OCI-LY7 (cell line): Measurements from ENCODE around the gene KIF26A. TPM values are rescaled to one million over a fixed set of nuclear protein-coding genes. Genes with fewer than 3 reads are reported as not detected.

Source experiments
- BruUV-seq: library from RNA; stranded (reverse); fragments of 400-500 nt; replicated peaks from 2 replicates; lab custom pipeline; 2021; lab: Mats Ljungman, UMichigan
- CTCF ChIA-PET: fragments of 300-600 bp; sonication (Branson Sonifier 250); formaldehyde crosslinking; loops from one replicate; lab custom pipeline; 2022; ENCODE audit warnings: antibody characterized with exemption; ENCODE audit not compliant: unreplicated experiment; lab: Charles Lee
- POLR2A ChIA-PET: fragments of 300-600 bp; sonication (Branson Sonifier 250); formaldehyde crosslinking; loops from one replicate; lab custom pipeline; 2022; ENCODE audit warnings: antibody characterized with exemption; lab: Charles Lee
- DNase-seq: peaks from one replicate; pipeline ENCODE4 v3.0.0-alpha.2; 2015; ENCODE audit warnings: low spot score
- H2AFZ ChIP-seq: fragments of 200-600 bp; sonication (generic), shearing (Covaris generic); 2 replicates; pipeline ENCODE4 v1.6.1; 2014; ENCODE audit warnings: mild to moderate bottlenecking, antibody characterized with exemption, low read length, moderate library complexity
- H3K27ac ChIP-seq: fragments of 200-600 bp; sonication (generic); 2 replicates; pipeline ENCODE4 v1.5.1; 2014; ENCODE audit warnings: mixed run types, low read depth, mild to moderate bottlenecking, moderate library complexity, low read length, inconsistent platforms; ENCODE audit not compliant: poor library complexity, severe bottlenecking
- H3K36me3 ChIP-seq: fragments of 200-600 bp; sonication (generic); 2 replicates; pipeline ENCODE4 v1.6.1; 2014; ENCODE audit warnings: mild to moderate bottlenecking, antibody characterized with exemption, low read length, moderate library complexity, mixed read lengths; ENCODE audit not compliant: insufficient read depth
- H3K4me1 ChIP-seq: fragments of 200-600 bp; sonication (generic); 2 replicates; pipeline ENCODE4 v1.5.1; 2014; ENCODE audit warnings: mild to moderate bottlenecking, low read length; ENCODE audit not compliant: insufficient read depth, poor library complexity, severe bottlenecking
- H3K4me2 ChIP-seq: fragments of 200-600 bp; sonication (generic); 2 replicates; pipeline ENCODE4 v1.6.1; 2014; ENCODE audit warnings: mild to moderate bottlenecking, low read length
- H3K4me3 ChIP-seq: fragments of 200-600 bp; sonication (generic); 2 replicates; pipeline ENCODE4 v1.5.1; 2014; ENCODE audit warnings: mild to moderate bottlenecking, low read depth, low read length; ENCODE audit not compliant: poor library complexity, severe bottlenecking
- H3K79me2 ChIP-seq: fragments of 200-600 bp; sonication (generic); 2 replicates; pipeline ENCODE4 v1.6.1; 2016; ENCODE audit warnings: low read depth, mild to moderate bottlenecking, low read length, moderate library complexity, mixed read lengths; ENCODE audit not compliant: insufficient read depth
- H3K9me2 ChIP-seq: fragments of 200-600 bp; sonication (generic); 2 replicates; pipeline ENCODE4 v1.6.1; 2016; ENCODE audit warnings: mild to moderate bottlenecking, low read length, mixed read lengths; ENCODE audit not compliant: insufficient read depth
- H3K9me3 ChIP-seq: fragments of 200-600 bp; sonication (generic); 2 replicates; pipeline ENCODE4 v1.6.1; 2014; ENCODE audit warnings: mild to moderate bottlenecking, mixed run types, low read length, mixed read lengths
- H4K20me1 ChIP-seq: fragments of 200-600 bp; sonication (generic); 2 replicates; pipeline ENCODE4 v1.6.1; 2014; ENCODE audit warnings: mild to moderate bottlenecking, antibody characterized with exemption, low read length, moderate library complexity, mixed read lengths; ENCODE audit not compliant: insufficient read depth
- EZH2phosphoT487 ChIP-seq: fragments of 200-600 bp; sonication (generic); IDR thresholded peaks from 2 replicates; pipeline ENCODE4 v1.6.1; 2018; ENCODE audit warnings: low read depth, borderline replicate concordance, mild to moderate bottlenecking, mixed run types, antibody characterized with exemption, low read length, moderate library complexity, mixed read lengths
- intact Hi-C: fragments of 100-400 bp; cut with micrococcal nuclease; formaldehyde crosslinking; loops from one replicate; pipeline ENCODE4 v1.10.0; 2022; ENCODE audit not compliant: unreplicated experiment
- total RNA-seq, 2 experiments: library from RNA; depleted of rRNA in 1 of 2; stranded (reverse); fragments of >200 nt in 1 of 2; shearing (Covaris generic) in 1 of 2; gene quantifications; 2 replicates each; pipeline ENCODE4 v1.2.3, GENCODE V29; 2014 to 2022
- TF ChIP-seq, protein P1 (sequence below): fragments of 200-600 bp; sonication (generic); conservative IDR thresholded peaks from 2 replicates; pipeline ENCODE4 v1.5.1; 2014; ENCODE audit warnings: mild to moderate bottlenecking, antibody characterized with exemption, low read length, moderate library complexity, mixed read lengths

KIF26A gene
- total RNA-seq, 2 experiments from 2014 or later: not detected

DNA sequence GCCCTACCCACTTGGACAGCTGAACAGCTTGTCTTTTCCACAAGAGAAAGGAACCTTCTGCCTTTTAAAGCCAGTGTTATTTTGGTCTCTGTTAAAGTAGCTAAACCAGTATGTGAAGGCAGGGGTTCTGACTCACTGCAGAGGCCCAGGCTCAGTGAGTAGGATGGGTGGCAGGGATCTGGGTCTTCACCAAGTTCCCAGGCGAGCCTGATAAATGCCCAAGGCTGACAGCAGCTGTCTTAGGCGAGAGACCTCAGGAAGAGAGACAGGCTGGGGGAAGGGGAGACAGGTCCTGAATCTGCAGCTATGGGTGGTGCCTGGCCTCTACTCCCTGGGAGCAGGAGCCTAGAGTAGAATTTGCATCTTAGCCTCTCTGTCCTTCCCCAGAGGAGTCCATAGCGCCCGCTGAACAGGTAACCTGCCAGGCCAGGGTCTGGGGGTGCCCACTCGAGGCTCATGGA lies 18.1 kb upstream of the KIF26A start:
- no peak overlapping the region for H3K4me3 ChIP-seq
- BruUV-seq: no TSS peak
- H3K79me2 ChIP-seq: no peaks in the 10 kb centered on the region
- H3K9me2 ChIP-seq: no peaks in the 10 kb centered on the region
- H3K36me3 ChIP-seq: no peaks in the 10 kb centered on the region
- no peak for DNase-seq
- peaks cover 10% of the 10 kb centered on the region; the same call in 1 of the 2 replicates for H3K9me3 ChIP-seq
- POLR2A ChIA-PET: no interaction called here
- no peak overlapping the region for H2AFZ ChIP-seq
- H3K4me1 ChIP-seq: no peaks in the 10 kb centered on the region
- CTCF ChIA-PET: no interaction called here
- no peak for TF ChIP-seq EZH2phosphoT487
- TF ChIP-seq, protein P1, sequence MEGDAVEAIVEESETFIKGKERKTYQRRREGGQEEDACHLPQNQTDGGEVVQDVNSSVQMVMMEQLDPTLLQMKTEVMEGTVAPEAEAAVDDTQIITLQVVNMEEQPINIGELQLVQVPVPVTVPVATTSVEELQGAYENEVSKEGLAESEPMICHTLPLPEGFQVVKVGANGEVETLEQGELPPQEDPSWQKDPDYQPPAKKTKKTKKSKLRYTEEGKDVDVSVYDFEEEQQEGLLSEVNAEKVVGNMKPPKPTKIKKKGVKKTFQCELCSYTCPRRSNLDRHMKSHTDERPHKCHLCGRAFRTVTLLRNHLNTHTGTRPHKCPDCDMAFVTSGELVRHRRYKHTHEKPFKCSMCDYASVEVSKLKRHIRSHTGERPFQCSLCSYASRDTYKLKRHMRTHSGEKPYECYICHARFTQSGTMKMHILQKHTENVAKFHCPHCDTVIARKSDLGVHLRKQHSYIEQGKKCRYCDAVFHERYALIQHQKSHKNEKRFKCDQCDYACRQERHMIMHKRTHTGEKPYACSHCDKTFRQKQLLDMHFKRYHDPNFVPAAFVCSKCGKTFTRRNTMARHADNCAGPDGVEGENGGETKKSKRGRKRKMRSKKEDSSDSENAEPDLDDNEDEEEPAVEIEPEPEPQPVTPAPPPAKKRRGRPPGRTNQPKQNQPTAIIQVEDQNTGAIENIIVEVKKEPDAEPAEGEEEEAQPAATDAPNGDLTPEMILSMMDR: no peak
- intact Hi-C loops: no loop called here
- H3K27ac ChIP-seq: no peak overlapping the region
- no peaks in the 10 kb centered on the region for H4K20me1 ChIP-seq
- H3K4me2 ChIP-seq: no peak overlapping the region

DNA sequence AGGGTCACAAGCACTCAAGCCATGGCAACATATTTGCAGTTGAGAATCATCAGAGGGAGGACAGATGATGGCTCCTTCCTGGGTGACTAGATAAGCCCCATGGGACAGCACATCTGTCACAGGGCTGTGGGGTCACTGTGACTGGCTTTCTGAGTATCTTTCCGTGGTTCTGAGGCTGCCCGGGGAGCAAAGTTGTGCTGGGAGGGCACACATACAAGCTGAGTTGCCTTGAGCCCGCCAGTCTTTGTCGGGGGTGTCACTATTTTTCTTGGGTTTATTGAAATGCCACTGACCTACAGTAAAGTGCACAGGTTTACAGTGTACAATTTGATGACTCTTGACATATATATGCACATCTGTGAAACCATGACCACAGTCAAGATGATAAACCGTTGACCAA lies 17.2 kb upstream of the KIF26A start:
- DNase-seq: no peak
- no peak overlapping the region for H3K27ac ChIP-seq
- H3K4me3 ChIP-seq: no peak overlapping the region
- ChIA-PET POLR2A (no interaction called here), CTCF (no interaction called here)
- no peaks in the 10 kb centered on the region for H3K9me2 ChIP-seq
- H4K20me1 ChIP-seq: no peaks in the 10 kb centered on the region
- BruUV-seq: no TSS peak
- H2AFZ ChIP-seq: no peak overlapping the region
- no peak for TF ChIP-seq EZH2phosphoT487
- TF ChIP-seq, protein P1: no peak
- peaks cover 10% of the 10 kb centered on the region; the same call in 1 of the 2 replicates for H3K9me3 ChIP-seq
- H3K4me2 ChIP-seq: no peak overlapping the region
- intact Hi-C loops: no loop called here
- no peaks in the 10 kb centered on the region for H3K36me3 ChIP-seq
- H3K4me1 ChIP-seq: no peaks in the 10 kb centered on the region
- H3K79me2 ChIP-seq: no peaks in the 10 kb centered on the region

DNA sequence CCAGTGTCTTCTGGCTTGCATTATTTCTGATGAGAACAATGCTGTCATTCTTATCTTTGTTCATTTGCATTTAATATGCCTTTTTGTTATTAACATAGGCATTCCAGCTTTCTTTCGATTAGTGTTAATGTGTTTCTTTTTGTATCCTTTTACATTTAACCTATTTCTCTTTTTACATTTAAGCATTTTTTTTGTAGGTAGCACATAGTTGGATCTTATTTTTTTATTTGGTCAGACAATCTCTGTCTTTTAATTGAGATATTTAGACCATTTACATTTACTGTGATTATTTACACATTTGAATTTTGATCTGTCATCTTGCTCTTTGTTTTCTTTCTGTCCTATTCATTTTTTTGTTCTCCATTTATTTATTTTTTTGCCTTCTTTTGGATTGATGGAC lies 14.5 kb upstream of the KIF26A start:
- no peak for DNase-seq
- CTCF ChIA-PET: no interaction called here
- Histone ChIP-seq H3K36me3 (no peaks in the 10 kb centered on the region), H3K4me3 (no peak overlapping the region), H3K9me2 (no peaks in the 10 kb centered on the region), H3K4me2 (no peak overlapping the region), H2AFZ (no peak overlapping the region), H3K4me1 (no peaks in the 10 kb centered on the region), H4K20me1 (no peaks in the 10 kb centered on the region), H3K9me3 (peaks cover 10% of the 10 kb centered on the region; the same call in 1 of the 2 replicates), H3K79me2 (no peaks in the 10 kb centered on the region), H3K27ac (no peak overlapping the region)
- POLR2A ChIA-PET: interaction anchor here (0.7 kb wide), 1 partner anchor 66 kb away, joined by 3 read pairs; no protein-coding TSS in a partner anchor
- intact Hi-C loops: no loop called here
- no TSS peak for BruUV-seq
- no peak for TF ChIP-seq EZH2phosphoT487
